NCI-H1436 treated with DMSO at 0.1 percent for 48 hours (cell line): ENCODE results near the gene PRDM13.
"Not testable (repeated sequence)": the region's sequence is repeated elsewhere in the genome, so short reads cannot be mapped to it uniquely, and the experiment has no call there.

Source experiments
- DNase-seq: peaks from one replicate; lab custom pipeline; 2025; lab: John Stamatoyannopoulos, UW

PRDM13 gene

GRCh38 chr6:99603421-99604165 lies 3.0 kb upstream of the PRDM13 start:
- DNase-seq = no peak

- no peak for DNase-seq
These were observed 2.2 kb upstream of the PRDM13 start for GRCh38 chr6:99604166-99605073.

GRCh38 chr6:99605074-99605734 lies 1.4 kb upstream of the PRDM13 start:
- DNase-seq = no peak

GRCh38 chr6:99605911-99606655 lies 550 bp upstream of the PRDM13 start:
- no peak for DNase-seq

- no peak for DNase-seq
These were observed 893 bp downstream of the PRDM13 start for GRCh38 chr6:99607416-99608036.

GRCh38 chr6:99608059-99608885 lies 1.6 kb downstream of the PRDM13 start:
- no peak for DNase-seq

GRCh38 chr6:99608886-99609482 lies 2.4 kb downstream of the PRDM13 start:
- DNase-seq = no peak

- DNase-seq = no peak
These were observed 3.4 kb downstream of the PRDM13 start for GRCh38 chr6:99609905-99610489.

GRCh38 chr6:99611148-99611547 lies 4.5 kb downstream of the PRDM13 start:
- DNase-seq = no peak

GRCh38 chr6:99612551-99613408 lies 6.1 kb downstream of the PRDM13 start:
- no peak for DNase-seq

- DNase-seq = no peak
These were observed 6.7 kb downstream of the PRDM13 start for GRCh38 chr6:99613409-99613704.

GRCh38 chr6:99613705-99614429 lies 7.2 kb downstream of the PRDM13 start:
- no peak for DNase-seq

- no peak for DNase-seq
These were observed 8.0 kb downstream of the PRDM13 start for GRCh38 chr6:99614430-99615186.

- no peak for DNase-seq
These were observed 10.5 kb downstream of the PRDM13 start for GRCh38 chr6:99617131-99617530.

- no peak for DNase-seq
These were observed 12.2 kb downstream of the PRDM13 start for GRCh38 chr6:99618649-99619408.

- no peak for DNase-seq
These were observed 12.8 kb downstream of the PRDM13 start for GRCh38 chr6:99619409-99619762.

GRCh38 chr6:99622044-99622443 lies 15.4 kb downstream of the PRDM13 start:
- DNase-seq = not testable (repeated sequence)
